ENCODE data around the gene WDR33. TPM values are rescaled to one million over a fixed set of nuclear protein-coding genes. Genes with fewer than 3 reads are reported as not detected.

WDR33 gene
- polyA plus RNA-seq: 10 to 100 TPM; 18.6 to 49.8 (median 22.6) TPM

- Mint-ChIP-seq H3K4me3 (peak within 1 kb of the TSS; percentile 92 to 99 (median 96)), H3K27ac (peak within 1 kb of the TSS; percentile 95 to 99 (median 98)), H3K36me3 (no peaks in the 10 kb centered on the region), H3K4me1 (peaks cover 50 to 55% of the 10 kb centered on the region in 2 donors), H3K27me3 (ENCODE audit: low read depth in 3 of 3) (peaks cover 3 to 12% (median 11%) of the 10 kb centered on the region in 3 donors), H3K9me3 (no peaks in the 10 kb centered on the region)
- DNase-seq: peak; percentile 92
Observed at GRCh38 chr2:127810619-127811396, at the start of gene WDR33. WDR33 (minus strand) TSS chr2:127811171; CDS start chr2:127770981, 40,190 bp downstream.

DNA sequence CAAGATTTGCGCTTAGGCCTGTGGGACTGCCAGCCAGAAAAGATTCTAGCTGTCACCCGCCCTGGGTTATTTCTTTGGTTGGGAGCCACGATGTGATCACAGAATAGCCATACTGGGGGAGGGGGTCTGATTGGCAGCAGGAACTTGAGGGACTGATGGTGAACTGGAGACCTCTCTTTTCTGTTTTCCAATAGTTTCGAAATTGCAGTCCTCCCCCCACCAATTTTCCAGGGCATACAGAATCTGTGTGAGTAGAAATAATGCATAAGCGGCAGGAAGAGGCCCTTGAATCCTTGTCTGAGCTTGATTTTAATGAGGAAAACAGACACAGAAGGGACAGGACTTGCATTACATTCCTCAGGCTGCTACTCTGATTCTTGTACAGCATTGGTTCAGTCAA lies 49.2 kb upstream of the WDR33 start:
- H3K4me3 Mint-ChIP-seq: peak overlapping the region in 2 of 5 donors; percentile 69 to 76
- DNase-seq: no peak
- H3K36me3 Mint-ChIP-seq: peaks cover 13 to 20% (median 15%) of the 10 kb centered on the region in 3 donors
- peak overlapping the region in 2 of 6 donors; percentile 7 to 20 for H3K27ac Mint-ChIP-seq
- peaks cover 0 to 5% (median 0%) of the 10 kb centered on the region in 3 donors for H3K27me3 Mint-ChIP-seq (ENCODE audit: low read depth in 3 of 3)
- H3K4me1 Mint-ChIP-seq: peaks cover 25 to 28% of the 10 kb centered on the region in 2 donors
- H3K9me3 Mint-ChIP-seq: no peaks in the 10 kb centered on the region

DNA sequence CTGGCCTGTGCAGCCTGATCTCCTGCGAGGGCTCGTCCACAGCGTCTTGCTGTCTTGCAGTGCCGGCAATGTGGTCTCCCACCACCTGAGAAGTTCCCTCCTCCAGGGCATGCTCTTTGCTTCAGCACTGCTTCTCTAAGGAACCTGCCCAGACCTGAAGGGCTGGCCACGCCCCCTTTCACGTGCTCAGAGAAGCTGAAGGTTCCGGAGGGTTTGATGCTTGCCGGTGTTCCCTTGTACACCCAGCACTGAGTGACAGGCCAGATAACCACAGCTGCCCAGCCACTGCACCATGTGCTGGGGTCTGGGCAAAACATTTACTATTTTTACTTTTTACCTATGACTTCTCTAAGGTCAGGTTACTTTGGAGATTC lies 48.7 kb upstream of the WDR33 start:
- Mint-ChIP-seq H3K27ac (peak overlapping the region in 4 of 6 donors; percentile 39 to 75 (median 68)), H3K4me1 (peaks cover 25 to 31% of the 10 kb centered on the region in 2 donors), H3K27me3 (ENCODE audit: low read depth in 3 of 3) (peaks cover 0 to 2% (median 0%) of the 10 kb centered on the region in 3 donors), H3K4me3 (peak overlapping the region; percentile 69 to 80 (median 76)), H3K36me3 (peaks cover 8 to 16% (median 10%) of the 10 kb centered on the region in 3 donors), H3K9me3 (no peaks in the 10 kb centered on the region)
- DNase-seq: peak; percentile 34 to 37 (median 34)

DNA sequence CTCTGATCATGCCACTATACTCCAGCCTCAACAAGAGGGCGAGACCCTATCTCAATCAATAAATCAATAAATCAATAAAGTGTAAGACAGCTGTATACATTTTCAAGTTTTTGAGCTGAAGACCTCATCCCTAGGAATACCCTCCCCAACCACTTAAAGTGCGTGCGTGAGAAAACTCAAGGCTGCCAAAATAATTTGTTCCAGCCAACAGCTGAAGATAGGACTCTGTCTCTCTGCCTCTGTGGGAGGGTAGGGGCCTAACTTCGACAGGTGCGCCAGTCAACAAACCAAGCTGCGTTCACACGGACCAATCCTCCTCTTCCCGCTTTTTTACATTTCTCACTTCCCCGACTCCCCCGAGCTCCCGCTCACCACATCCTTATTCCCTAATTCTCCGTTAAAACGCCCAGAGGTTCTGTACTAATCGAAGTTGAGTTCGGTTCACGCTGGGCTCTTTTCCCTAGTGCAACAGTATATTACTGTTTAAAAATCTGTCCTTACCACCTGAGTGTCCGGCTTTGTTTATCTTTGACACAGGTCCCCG lies 46.4 kb upstream of the WDR33 start:
- Mint-ChIP-seq H3K9me3 (no peaks in the 10 kb centered on the region), H3K4me1 (peaks cover 35 to 52% of the 10 kb centered on the region in 2 donors), H3K36me3 (peaks cover 0 to 5% (median 0%) of the 10 kb centered on the region in 3 donors), H3K27ac (peak overlapping the region; percentile 86 to 95 (median 91)), H3K4me3 (peak overlapping the region; percentile 85 to 98 (median 95)), H3K27me3 (ENCODE audit: low read depth in 3 of 3) (peaks cover 0 to 2% (median 0%) of the 10 kb centered on the region in 3 donors)
- peak in 2 of 3 donors; percentile 5 to 9 for DNase-seq

DNA sequence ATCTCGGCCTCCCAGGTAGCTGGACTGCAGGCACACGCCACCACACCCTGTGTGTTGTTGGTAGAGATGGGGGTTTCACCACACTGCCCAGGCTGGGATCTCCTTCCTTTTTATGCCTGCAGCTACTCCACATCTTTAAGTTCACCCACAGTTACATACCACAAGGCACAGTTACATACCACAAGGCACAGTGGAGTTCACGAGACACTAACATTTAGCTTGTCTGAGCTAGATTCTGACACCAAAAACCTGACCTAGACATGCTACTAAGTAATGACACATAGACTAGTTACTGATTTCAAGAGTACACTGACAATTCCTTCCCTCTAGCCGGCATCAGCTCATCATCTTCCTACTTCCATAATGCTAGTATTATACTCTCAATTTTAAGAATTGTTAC lies 42.7 kb upstream of the WDR33 start:
- peak overlapping the region in 4 of 6 donors; percentile 15 to 41 (median 21) for H3K27ac Mint-ChIP-seq
- no peak for DNase-seq
- no peaks in the 10 kb centered on the region for H3K9me3 Mint-ChIP-seq
- peaks cover 35 to 48% of the 10 kb centered on the region in 2 donors for H3K4me1 Mint-ChIP-seq
- H3K36me3 Mint-ChIP-seq: peaks cover 5 to 15% (median 8%) of the 10 kb centered on the region in 3 donors
- no peak overlapping the region for H3K4me3 Mint-ChIP-seq
- peaks cover 0 to 2% (median 0%) of the 10 kb centered on the region in 3 donors for H3K27me3 Mint-ChIP-seq (ENCODE audit: low read depth in 3 of 3)

DNA sequence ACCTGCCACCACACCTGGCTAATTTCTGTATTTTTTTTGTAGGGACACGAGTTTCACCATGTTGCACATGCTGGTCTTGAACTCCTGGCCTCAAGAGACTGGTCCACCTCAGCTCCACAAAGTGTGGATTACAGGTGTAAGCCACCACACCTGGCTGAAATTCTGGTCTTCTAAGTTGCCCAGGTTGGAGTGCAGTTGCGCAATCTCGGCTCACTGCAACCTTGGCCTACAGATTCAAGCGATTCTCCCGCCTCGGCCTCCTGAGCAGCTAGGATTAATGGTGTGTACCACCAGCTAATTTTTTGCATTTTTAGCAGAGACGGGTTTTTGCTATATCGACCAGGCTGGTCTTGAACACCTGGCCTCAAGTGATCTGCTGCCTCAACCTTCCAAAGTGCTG lies 41.4 kb upstream of the WDR33 start:
- Mint-ChIP-seq H3K27me3 (ENCODE audit: low read depth in 3 of 3) (peaks cover 0 to under 1% (median 0%) of the 10 kb centered on the region in 3 donors), H3K4me1 (peaks cover 28 to 38% of the 10 kb centered on the region in 2 donors), H3K36me3 (peaks cover 5 to 18% (median 8%) of the 10 kb centered on the region in 3 donors), H3K27ac (no peak overlapping the region), H3K4me3 (no peak overlapping the region), H3K9me3 (no peaks in the 10 kb centered on the region)
- DNase-seq: no peak

GRCh38 chr2:127847931-127848330 lies 37.0 kb upstream of the WDR33 start:
- Mint-ChIP-seq H3K4me3 (no peak overlapping the region), H3K4me1 (peaks cover 6 to 8% of the 10 kb centered on the region in 2 donors), H3K27ac (no peak overlapping the region), H3K36me3 (peaks cover 14 to 33% (median 16%) of the 10 kb centered on the region in 3 donors), H3K27me3 (ENCODE audit: low read depth in 3 of 3) (no peaks in the 10 kb centered on the region), H3K9me3 (no peaks in the 10 kb centered on the region)
- no peak for DNase-seq

DNA sequence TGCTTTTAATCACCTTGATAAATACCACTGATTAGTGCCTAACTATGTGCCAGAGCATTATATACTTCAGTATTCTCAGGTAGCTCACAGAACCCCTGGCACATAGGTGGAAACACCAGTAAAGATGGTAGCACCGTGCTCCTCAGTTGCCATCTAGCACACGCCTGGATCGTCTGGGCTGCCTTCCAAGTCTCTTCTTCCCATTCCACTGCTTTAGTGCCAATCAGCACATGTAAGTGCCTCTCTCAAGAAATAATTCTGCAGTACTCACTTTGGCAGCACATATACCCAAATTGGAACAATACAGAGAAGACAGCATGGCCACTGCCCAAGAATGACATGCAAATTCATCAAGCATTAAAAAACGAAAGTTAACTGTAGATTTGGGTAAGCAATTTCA lies 34.0 kb upstream of the WDR33 start:
- Mint-ChIP-seq H3K9me3 (no peaks in the 10 kb centered on the region), H3K4me3 (no peak overlapping the region), H3K27me3 (ENCODE audit: low read depth in 3 of 3) (no peaks in the 10 kb centered on the region), H3K27ac (no peak overlapping the region), H3K4me1 (peaks cover 4 to 9% of the 10 kb centered on the region in 2 donors), H3K36me3 (peaks cover 14 to 31% (median 16%) of the 10 kb centered on the region in 3 donors)
- DNase-seq: no peak

DNA sequence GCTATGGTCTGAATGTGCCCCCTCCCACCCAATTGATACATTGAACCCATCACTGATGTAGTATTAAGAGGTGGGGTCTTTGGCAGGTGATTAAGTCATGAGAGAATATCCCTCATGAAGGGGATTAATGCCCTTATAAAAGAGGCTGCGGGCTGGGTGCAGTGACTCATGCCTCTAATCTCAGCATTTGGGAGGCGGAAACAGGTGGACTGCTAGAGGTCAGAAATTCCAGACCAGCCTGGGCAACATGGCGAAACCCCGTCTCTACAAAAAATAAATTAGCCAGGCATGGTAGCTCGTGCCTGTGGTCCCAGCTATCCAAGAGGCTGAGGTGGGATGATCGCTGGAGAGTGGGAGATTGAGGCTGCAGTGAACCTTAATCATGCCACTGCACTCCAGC lies 32.7 kb upstream of the WDR33 start:
- H3K4me1 Mint-ChIP-seq: peaks cover 4 to 9% of the 10 kb centered on the region in 2 donors
- no peaks in the 10 kb centered on the region for H3K9me3 Mint-ChIP-seq
- H3K4me3 Mint-ChIP-seq: no peak overlapping the region
- DNase-seq: no peak
- no peak overlapping the region for H3K27ac Mint-ChIP-seq
- no peaks in the 10 kb centered on the region for H3K27me3 Mint-ChIP-seq (ENCODE audit: low read depth in 3 of 3)
- H3K36me3 Mint-ChIP-seq: peaks cover 6 to 22% (median 11%) of the 10 kb centered on the region in 3 donors

- Mint-ChIP-seq H3K4me1 (peaks cover 4 to 9% of the 10 kb centered on the region in 2 donors), H3K9me3 (no peaks in the 10 kb centered on the region), H3K27ac (no peak overlapping the region), H3K4me3 (no peak overlapping the region), H3K36me3 (peaks cover under 1 to 13% (median 5%) of the 10 kb centered on the region in 3 donors), H3K27me3 (ENCODE audit: low read depth in 3 of 3) (no peaks in the 10 kb centered on the region)
- DNase-seq: no peak
Observed at GRCh38 chr2:127841466-127842178, 30.7 kb upstream of the WDR33 start.

GRCh38 chr2:127840893-127841292 lies 29.9 kb upstream of the WDR33 start:
- H3K4me3 Mint-ChIP-seq: no peak overlapping the region
- H3K27ac Mint-ChIP-seq: no peak overlapping the region
- DNase-seq: no peak
- no peaks in the 10 kb centered on the region for H3K9me3 Mint-ChIP-seq
- peaks cover 0 to 7% (median 0%) of the 10 kb centered on the region in 3 donors for H3K36me3 Mint-ChIP-seq
- no peaks in the 10 kb centered on the region for H3K27me3 Mint-ChIP-seq (ENCODE audit: low read depth in 3 of 3)
- H3K4me1 Mint-ChIP-seq: peaks cover 4 to 9% of the 10 kb centered on the region in 2 donors

GRCh38 chr2:127834951-127835350 lies 24.0 kb upstream of the WDR33 start:
- no peak for DNase-seq
- Mint-ChIP-seq H3K4me1 (peaks cover 7 to 13% of the 10 kb centered on the region in 2 donors), H3K27ac (no peak overlapping the region), H3K4me3 (no peak overlapping the region), H3K9me3 (no peaks in the 10 kb centered on the region), H3K27me3 (ENCODE audit: low read depth in 3 of 3) (peaks cover 0 to 4% (median 2%) of the 10 kb centered on the region in 3 donors), H3K36me3 (no peaks in the 10 kb centered on the region)

GRCh38 chr2:127829845-127830246 lies 18.9 kb upstream of the WDR33 start:
- peak; percentile 79 to 80 (median 79) for DNase-seq
- Mint-ChIP-seq H3K36me3 (no peaks in the 10 kb centered on the region), H3K27me3 (ENCODE audit: low read depth in 3 of 3) (peaks cover 0 to 9% (median 0%) of the 10 kb centered on the region in 3 donors), H3K4me1 (peaks cover 28 to 29% of the 10 kb centered on the region in 2 donors), H3K9me3 (peaks cover 0 to 2% (median 0%) of the 10 kb centered on the region in 6 donors), H3K4me3 (peak overlapping the region; percentile 31 to 66 (median 44)), H3K27ac (peak overlapping the region; percentile 61 to 94 (median 88))

All from immature natural killer cell (primary cell).